Measurements from ENCODE around the gene SNRPE. TPM values are rescaled to one million over a fixed set of nuclear protein-coding genes. Genes with fewer than 3 reads are reported as not detected.

SNRPE gene
- total RNA-seq, 1 experiment from 2014 or later, result 326 TPM

DNA sequence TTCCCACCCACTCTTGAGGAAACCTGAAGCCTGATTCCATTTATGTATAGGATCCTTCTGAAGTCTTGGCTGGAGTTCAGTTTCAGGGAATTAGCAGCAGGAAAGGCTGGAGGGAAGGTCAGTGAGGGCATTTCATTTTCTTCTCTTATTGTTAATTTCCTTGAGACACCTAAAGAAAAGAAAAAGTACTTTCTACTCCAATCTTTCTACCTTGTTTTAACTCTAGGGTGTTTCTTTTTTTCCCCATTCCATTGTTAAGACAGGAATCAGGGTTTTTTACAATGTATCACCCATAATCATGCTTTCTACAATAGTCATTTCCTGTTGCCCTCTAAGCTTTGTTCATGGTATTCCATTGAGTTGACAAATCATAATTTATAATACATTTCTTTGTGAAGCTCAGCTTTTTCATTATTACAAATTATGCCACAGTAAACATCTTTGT is 27.4 kb downstream of the SNRPE start:
- no peaks in the 10 kb centered on the region for H3K4me1 ChIP-seq (ENCODE audit: insufficient read depth, low read length)
- H3K23ac ChIP-seq (ENCODE audit: insufficient read length, low read depth, low read length), result no peak overlapping the region
- no peak overlapping the region for H3K9ac ChIP-seq (ENCODE audit: extremely low read depth, insufficient read length, low read length)
- H2AK5ac ChIP-seq (ENCODE audit: insufficient read length, low read length), result no peak overlapping the region
- H2BK12ac ChIP-seq (ENCODE audit: insufficient read length, low read depth, low read length), result no peak overlapping the region
- H3K4ac ChIP-seq (ENCODE audit: low read depth, low read length), result no peak overlapping the region
- H3K79me2 ChIP-seq (ENCODE audit: insufficient read depth, low read length), result no peaks in the 10 kb centered on the region
- no peak overlapping the region for H2BK20ac ChIP-seq (ENCODE audit: low read depth, low read length, poor library complexity, severe bottlenecking)
- no peak overlapping the region for H3K18ac ChIP-seq (ENCODE audit: insufficient read length, low read depth, low read length)
- no peak overlapping the region for H4K8ac ChIP-seq (replicated peaks; ENCODE audit: insufficient read length, low read depth, low read length)
- H3K27me3 Mint-ChIP-seq (ENCODE audit: low read depth), result no peaks in the 10 kb centered on the region
- H3K9me3 Mint-ChIP-seq, result peaks cover 12 to 16% of the 10 kb centered on the region in 2 experiments; a peak in 4 of 5 replicates
- H3K14ac ChIP-seq (ENCODE audit: insufficient read depth, low read length), result no peak overlapping the region
- H4K5ac ChIP-seq (ENCODE audit: insufficient read length, low read depth, low read length), result no peak overlapping the region
- H3K9me3 ChIP-seq (ENCODE audit: control insufficient read depth, low read depth, low read length), result no peaks in the 10 kb centered on the region
- H3K27me3 ChIP-seq (ENCODE audit: insufficient read depth, low read length), result no peaks in the 10 kb centered on the region
- no peak overlapping the region for H3K4me2 ChIP-seq (ENCODE audit: insufficient read depth, insufficient read length, low read length)
- no peak overlapping the region for H4K91ac ChIP-seq (ENCODE audit: insufficient read length, low read depth, low read length)
- DNase-seq, result no peak
- peaks cover 6 to 18% (median 8%) of the 10 kb centered on the region in 3 experiments for H3K36me3 Mint-ChIP-seq (ENCODE audit: insufficient read depth in 1 of 3, low read depth in 3 of 3)
- peaks cover 0 to 3% of the 10 kb centered on the region in 2 experiments; a peak in 1 of 4 replicates for H3K4me1 Mint-ChIP-seq
- H2BK15ac ChIP-seq (ENCODE audit: low read depth, low read length), result no peak overlapping the region
- no peak overlapping the region for H3K27ac Mint-ChIP-seq
- H3K23me2 ChIP-seq (ENCODE audit: insufficient read length, low read depth, low read length, poor library complexity, severe bottlenecking), result no peaks in the 10 kb centered on the region
- H2BK120ac ChIP-seq (ENCODE audit: low read depth, low read length, poor library complexity, severe bottlenecking), result no peak overlapping the region
- H2BK5ac ChIP-seq (ENCODE audit: insufficient read length, low read length), result no peak overlapping the region
- TF ChIP-seq, protein P1, sequence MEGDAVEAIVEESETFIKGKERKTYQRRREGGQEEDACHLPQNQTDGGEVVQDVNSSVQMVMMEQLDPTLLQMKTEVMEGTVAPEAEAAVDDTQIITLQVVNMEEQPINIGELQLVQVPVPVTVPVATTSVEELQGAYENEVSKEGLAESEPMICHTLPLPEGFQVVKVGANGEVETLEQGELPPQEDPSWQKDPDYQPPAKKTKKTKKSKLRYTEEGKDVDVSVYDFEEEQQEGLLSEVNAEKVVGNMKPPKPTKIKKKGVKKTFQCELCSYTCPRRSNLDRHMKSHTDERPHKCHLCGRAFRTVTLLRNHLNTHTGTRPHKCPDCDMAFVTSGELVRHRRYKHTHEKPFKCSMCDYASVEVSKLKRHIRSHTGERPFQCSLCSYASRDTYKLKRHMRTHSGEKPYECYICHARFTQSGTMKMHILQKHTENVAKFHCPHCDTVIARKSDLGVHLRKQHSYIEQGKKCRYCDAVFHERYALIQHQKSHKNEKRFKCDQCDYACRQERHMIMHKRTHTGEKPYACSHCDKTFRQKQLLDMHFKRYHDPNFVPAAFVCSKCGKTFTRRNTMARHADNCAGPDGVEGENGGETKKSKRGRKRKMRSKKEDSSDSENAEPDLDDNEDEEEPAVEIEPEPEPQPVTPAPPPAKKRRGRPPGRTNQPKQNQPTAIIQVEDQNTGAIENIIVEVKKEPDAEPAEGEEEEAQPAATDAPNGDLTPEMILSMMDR (conservative IDR thresholded peaks at IDR 0.05), result no peak
- no peak overlapping the region for H3T11ph ChIP-seq (ENCODE audit: low read length)
- H3K56ac ChIP-seq (ENCODE audit: insufficient read length, low read depth, low read length), result no peak overlapping the region
- no peak overlapping the region for H2AFZ ChIP-seq (ENCODE audit: low read length)
- H3K4me3 Mint-ChIP-seq, result no peak overlapping the region
- no peaks in the 10 kb centered on the region for H3K79me1 ChIP-seq (ENCODE audit: insufficient read depth, low read depth, low read length, poor library complexity, severe bottlenecking)
- no peak overlapping the region for H3K27ac ChIP-seq (ENCODE audit: insufficient read length, low read depth, low read length)
- no peaks in the 10 kb centered on the region for H4K20me1 ChIP-seq (ENCODE audit: control insufficient read depth, insufficient read depth, insufficient read length)

Measured in H9 (cell line).